Ishikawa (cell line): Measurements from ENCODE around the gene ARSJ.
A peak's percentile ranks its signal among the peaks of the same experiment; 100 is the strongest.

ENCODE experiments used
- CEBPB ChIP-seq: IDR thresholded peaks from 2 replicates; pipeline ENCODE4 v1.6.1; 2012
- CREB1 ChIP-seq: IDR thresholded peaks from 2 replicates; pipeline ENCODE4 v1.6.1; 2012; ENCODE audit warnings: low read depth
- EGR1 ChIP-seq: IDR thresholded peaks from 2 replicates; pipeline ENCODE4 v1.6.1; 2012
- EP300 ChIP-seq: IDR thresholded peaks from 2 replicates; pipeline ENCODE4 v1.6.1; 2012; ENCODE audit warnings: borderline replicate concordance
- FOXM1 ChIP-seq: IDR thresholded peaks from 2 replicates; pipeline ENCODE4 v1.6.1; 2012; ENCODE audit warnings: low read depth, borderline replicate concordance
- NFIC ChIP-seq: IDR thresholded peaks from 2 replicates; pipeline ENCODE4 v1.6.1; 2012
- RAD21 ChIP-seq: IDR thresholded peaks from 2 replicates; pipeline ENCODE4 v1.6.1; 2012; ENCODE audit warnings: low read depth
- TAF1 ChIP-seq: IDR thresholded peaks from 2 replicates; pipeline ENCODE4 v1.6.1; 2012; ENCODE audit warnings: low read depth, mild to moderate bottlenecking
- TEAD4 ChIP-seq: IDR thresholded peaks from 2 replicates; pipeline ENCODE4 v1.6.1; 2012
- YY1 ChIP-seq: IDR thresholded peaks from 2 replicates; pipeline ENCODE4 v1.6.1; 2012; ENCODE audit warnings: low read depth
- ZBTB7A ChIP-seq: IDR thresholded peaks from 2 replicates; pipeline ENCODE4 v1.6.1; 2012; ENCODE audit warnings: low read depth
- TF ChIP-seq, protein P1 (sequence below): IDR thresholded peaks from 2 replicates; pipeline ENCODE4 v1.6.1; 2012; ENCODE audit warnings: low read depth, mild to moderate bottlenecking
- TF ChIP-seq, protein P2 (sequence below): IDR thresholded peaks from 2 replicates; pipeline ENCODE4 v1.6.1; 2012
- TF ChIP-seq, protein P3 (sequence below): IDR thresholded peaks from 2 replicates; pipeline ENCODE4 v1.6.1; 2012

DNA sequence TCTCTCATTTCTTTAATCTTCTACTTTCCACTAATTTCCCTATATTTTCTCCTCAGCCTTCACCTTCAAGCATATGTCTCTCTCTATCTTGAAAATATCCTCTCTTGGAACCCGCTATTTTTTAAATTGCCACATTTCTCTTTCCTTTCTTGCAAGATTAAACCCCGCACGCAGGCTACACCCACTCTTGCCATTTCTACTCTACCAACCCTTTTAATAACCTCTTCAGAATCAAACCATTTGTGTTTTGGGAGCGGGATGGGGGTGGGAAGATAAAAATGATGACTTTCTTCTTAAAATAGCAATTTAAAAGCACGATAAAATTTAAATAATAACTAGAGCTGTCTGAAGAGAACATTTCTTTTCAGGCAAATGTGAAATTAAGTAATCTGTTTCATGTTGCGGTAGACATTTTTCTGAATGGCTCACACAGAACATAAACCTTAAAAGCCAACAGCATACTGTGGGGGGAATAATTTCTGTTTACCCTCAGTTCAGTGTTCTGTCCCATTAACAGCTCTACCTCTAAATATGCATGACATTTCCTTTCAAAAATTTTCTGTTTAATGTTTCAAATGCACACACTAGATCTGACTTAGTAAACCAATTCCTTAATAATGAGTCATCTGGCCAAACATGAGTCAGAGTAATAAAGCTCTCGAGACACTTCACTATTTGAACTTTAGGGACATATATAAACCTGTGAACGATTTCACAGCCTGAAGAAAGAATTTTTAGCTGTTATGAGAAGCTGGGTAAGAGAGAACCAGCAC lies 20.5 kb downstream of the ARSJ start:
- TF ChIP-seq FOXM1 = peak; percentile 82; the same call in 1 of the 2 replicates
- TF ChIP-seq EP300 = peak; percentile 78; the same call in 1 of the 2 replicates
- no peak for TF ChIP-seq ZBTB7A
- TF ChIP-seq TAF1 = no peak
- TF ChIP-seq CREB1 = no peak
- TF ChIP-seq, protein P1, sequence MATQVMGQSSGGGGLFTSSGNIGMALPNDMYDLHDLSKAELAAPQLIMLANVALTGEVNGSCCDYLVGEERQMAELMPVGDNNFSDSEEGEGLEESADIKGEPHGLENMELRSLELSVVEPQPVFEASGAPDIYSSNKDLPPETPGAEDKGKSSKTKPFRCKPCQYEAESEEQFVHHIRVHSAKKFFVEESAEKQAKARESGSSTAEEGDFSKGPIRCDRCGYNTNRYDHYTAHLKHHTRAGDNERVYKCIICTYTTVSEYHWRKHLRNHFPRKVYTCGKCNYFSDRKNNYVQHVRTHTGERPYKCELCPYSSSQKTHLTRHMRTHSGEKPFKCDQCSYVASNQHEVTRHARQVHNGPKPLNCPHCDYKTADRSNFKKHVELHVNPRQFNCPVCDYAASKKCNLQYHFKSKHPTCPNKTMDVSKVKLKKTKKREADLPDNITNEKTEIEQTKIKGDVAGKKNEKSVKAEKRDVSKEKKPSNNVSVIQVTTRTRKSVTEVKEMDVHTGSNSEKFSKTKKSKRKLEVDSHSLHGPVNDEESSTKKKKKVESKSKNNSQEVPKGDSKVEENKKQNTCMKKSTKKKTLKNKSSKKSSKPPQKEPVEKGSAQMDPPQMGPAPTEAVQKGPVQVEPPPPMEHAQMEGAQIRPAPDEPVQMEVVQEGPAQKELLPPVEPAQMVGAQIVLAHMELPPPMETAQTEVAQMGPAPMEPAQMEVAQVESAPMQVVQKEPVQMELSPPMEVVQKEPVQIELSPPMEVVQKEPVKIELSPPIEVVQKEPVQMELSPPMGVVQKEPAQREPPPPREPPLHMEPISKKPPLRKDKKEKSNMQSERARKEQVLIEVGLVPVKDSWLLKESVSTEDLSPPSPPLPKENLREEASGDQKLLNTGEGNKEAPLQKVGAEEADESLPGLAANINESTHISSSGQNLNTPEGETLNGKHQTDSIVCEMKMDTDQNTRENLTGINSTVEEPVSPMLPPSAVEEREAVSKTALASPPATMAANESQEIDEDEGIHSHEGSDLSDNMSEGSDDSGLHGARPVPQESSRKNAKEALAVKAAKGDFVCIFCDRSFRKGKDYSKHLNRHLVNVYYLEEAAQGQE = no peak
- no peak for TF ChIP-seq CEBPB
- no peak for TF ChIP-seq RAD21
- TF ChIP-seq, protein P2, sequence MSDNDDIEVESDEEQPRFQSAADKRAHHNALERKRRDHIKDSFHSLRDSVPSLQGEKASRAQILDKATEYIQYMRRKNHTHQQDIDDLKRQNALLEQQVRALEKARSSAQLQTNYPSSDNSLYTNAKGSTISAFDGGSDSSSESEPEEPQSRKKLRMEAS = 0 out of 2 replicates have a peak, but pooled peaks have one; percentile 23
- TF ChIP-seq TEAD4 = peak; percentile 81
- TF ChIP-seq YY1 = no peak
- TF ChIP-seq, protein P3, sequence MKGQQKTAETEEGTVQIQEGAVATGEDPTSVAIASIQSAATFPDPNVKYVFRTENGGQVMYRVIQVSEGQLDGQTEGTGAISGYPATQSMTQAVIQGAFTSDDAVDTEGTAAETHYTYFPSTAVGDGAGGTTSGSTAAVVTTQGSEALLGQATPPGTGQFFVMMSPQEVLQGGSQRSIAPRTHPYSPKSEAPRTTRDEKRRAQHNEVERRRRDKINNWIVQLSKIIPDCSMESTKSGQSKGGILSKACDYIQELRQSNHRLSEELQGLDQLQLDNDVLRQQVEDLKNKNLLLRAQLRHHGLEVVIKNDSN = no peak
- TF ChIP-seq NFIC = peak; percentile 51
- TF ChIP-seq EGR1 = no peak
